HG02938 (cell line): ENCODE measurements around the gene LRRC71.

ENCODE experiments used
- ATAC-seq: cut with Tn5 transposase; IDR thresholded peaks from one replicate; pipeline ENCODE4 v1.9.1; 2021; ENCODE audit warnings: mild to moderate bottlenecking, moderate library complexity; ENCODE audit not compliant: unreplicated experiment

Gene LRRC71

DNA sequence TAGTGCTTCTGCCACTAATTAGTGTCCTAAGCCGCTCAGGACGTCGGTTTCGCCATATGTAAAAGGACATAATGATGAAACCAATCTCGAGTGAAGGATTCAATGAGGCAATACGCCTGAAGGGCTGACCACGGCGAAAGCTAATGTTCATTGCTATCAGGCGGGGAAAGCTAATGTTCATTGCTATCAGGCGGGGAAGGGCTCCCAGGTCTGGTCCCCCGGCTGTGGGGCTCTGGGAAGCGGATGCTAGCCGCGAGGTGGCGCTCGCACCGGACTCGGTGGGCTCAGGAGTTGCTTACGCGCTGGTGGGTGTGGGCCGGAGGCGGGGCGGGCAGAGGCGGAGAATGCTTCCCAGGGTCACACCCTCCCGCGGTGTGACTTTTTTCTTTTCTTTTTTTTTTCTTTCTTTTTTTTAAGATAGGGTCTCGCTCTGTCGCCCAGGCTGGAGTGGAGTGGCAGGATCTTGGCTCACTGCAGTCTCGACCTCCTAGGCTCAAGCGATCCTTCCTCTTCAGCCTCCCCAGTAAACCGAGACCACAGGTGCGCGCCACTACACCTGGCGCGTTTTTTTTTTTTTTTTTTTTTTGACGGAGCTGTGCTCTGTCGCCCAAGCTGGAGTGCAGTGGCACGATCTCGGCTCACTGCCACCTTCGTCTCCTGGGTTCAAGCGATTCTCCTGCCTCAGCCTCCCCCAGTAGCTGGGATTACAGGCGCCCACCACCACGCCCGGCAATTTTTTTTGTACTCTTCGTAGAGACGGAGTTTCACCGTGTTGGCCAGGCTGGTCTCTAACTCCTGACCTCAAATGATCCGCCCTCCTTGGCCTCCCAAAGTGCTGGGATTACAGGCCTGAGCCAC, 28.0 kb upstream of the LRRC71 start:
- ATAC-seq = no peak

DNA sequence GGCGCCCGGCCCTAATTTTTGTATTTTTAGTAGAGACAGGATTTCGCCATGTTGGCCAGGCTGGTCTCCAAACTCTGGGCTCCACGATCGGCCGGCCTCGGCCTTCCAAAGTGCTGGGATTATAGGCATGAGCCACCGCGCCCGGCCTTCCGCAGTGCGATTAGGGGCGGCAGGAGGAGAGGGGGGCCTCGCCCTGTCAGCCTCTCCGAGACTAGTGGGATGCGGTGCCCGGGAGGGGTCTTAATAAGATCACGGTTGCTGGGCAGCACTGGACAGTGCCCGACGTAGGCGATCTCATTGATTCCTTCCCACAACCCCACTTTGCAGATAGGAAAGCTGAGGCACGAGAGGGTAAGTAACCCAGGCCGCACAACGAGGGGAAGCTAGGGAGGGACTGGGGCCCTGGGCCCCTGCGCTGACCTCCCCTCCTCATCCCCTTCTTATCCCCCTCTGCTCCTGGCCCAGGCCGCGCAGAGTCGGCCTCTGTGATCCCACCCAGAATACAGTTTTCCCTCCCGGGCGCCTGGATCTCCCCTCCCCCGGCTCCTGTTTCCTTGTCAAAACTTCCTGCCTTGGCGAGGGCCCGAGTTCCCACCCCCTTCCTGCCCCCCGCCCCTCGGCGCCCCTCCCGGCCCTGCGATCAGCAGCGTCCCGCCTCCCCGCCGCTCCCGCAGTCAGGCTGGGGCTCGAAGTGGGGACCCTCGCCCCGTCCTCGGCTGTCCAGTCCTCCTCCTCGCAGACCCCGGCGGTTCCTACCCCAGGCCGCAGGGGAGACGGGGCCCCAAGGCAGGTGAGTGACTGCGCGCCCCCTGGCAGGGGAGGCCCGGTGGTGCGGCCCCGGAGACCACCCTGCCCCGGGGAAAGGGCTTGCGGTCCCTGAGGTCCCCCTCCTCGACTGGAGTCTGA, 27.1 kb upstream of the LRRC71 start, which contains the start of gene PEAR1:
TSS of gene PEAR1 (plus strand) at position 671 of the 906 bp plus-strand sequence. CDS start 10,209 bp downstream, outside the sequence.
- ATAC-seq = no peak

DNA sequence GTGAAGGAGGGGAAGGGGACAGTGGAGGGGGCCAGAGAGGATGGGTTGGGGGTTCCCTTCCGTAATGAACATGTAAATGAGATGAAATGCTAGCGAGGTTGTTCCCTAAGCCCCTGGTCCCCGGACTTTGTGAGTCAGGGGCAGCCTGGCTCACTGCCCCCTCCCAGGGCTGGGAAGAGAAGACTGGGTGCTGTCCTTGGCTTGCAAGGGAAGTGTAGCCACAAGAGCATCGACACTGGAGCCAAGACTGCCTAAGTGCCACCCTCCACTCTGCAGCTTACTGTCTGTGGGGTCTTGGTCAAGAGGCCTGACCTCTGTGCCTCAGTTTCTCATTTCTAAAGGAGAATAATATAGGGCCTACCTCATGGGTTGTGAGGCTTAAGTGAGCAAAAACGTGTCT, 26.4 kb upstream of the LRRC71 start:
- ATAC-seq = no peak

DNA sequence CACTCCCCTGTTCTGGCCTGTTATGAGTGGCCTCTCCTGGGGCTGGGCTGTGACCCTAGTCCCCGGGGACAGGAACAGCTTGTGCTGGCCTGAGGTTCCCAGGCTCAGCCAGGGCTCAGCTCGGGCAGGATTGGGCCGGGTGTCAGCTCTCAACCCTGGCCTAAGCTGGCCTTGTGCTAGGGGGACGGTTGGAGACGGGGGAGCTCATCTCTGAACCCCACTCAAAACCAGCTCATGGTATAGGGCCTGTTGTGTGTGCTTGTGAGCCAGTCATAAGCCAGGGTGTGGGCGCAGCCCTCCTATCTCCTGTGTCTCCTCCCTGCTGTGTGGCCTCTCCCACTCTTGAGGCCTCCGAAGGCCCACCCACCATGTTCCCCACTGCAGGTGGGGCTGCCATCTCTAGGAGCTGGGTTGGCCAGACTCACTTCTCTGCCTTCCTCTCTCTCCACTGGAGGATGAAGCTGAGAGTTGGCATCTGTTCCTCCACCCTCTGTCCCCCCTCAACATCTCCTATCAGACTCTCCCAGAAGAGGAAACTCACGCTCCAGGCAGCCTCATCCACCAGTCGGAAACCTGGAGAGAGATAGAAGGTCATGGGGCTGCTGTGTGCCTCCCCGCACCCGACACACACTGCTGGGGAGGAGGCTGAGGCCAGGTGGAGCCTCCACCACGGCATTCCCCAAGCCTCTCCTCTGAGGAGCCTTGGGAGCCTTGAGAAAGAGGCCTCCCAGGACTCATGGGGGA, 25.5 kb upstream of the LRRC71 start:
- no peak for ATAC-seq

GRCh38 chr1:156895455-156895812, 25.0 kb upstream of the LRRC71 start:
- no peak for ATAC-seq

- ATAC-seq = no peak
Measured at GRCh38 chr1:156895927-156896326, 24.5 kb upstream of the LRRC71 start.

- no peak for ATAC-seq
Measured at GRCh38 chr1:156896490-156897033, 23.9 kb upstream of the LRRC71 start.

- no peak for ATAC-seq
Measured at GRCh38 chr1:156897078-156897825, 23.2 kb upstream of the LRRC71 start.

DNA sequence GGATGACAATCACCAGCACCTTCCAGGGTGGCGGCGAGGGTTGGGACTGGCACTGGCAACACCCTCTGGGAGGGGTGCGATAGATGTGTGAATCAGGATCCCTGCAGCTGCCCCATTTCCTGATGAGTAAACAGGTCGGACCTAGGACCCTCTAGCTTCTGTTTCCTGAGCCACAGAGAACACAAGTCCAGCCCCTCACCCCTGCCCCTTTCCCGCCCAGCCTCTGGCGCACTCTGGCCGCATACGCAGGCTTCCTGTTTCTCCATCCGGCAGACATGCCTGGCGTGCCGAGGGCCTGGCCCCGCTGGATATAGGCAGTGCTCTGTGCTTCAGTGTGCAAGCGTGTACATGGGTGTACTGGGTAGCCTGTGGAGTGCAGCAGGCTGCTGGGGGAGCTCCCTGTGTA, 22.3 kb upstream of the LRRC71 start:
- ATAC-seq = no peak

- no peak for ATAC-seq
Measured at GRCh38 chr1:156898971-156899664, 21.3 kb upstream of the LRRC71 start.

GRCh38 chr1:156899956-156900718, 20.3 kb upstream of the LRRC71 start:
- no peak for ATAC-seq

DNA sequence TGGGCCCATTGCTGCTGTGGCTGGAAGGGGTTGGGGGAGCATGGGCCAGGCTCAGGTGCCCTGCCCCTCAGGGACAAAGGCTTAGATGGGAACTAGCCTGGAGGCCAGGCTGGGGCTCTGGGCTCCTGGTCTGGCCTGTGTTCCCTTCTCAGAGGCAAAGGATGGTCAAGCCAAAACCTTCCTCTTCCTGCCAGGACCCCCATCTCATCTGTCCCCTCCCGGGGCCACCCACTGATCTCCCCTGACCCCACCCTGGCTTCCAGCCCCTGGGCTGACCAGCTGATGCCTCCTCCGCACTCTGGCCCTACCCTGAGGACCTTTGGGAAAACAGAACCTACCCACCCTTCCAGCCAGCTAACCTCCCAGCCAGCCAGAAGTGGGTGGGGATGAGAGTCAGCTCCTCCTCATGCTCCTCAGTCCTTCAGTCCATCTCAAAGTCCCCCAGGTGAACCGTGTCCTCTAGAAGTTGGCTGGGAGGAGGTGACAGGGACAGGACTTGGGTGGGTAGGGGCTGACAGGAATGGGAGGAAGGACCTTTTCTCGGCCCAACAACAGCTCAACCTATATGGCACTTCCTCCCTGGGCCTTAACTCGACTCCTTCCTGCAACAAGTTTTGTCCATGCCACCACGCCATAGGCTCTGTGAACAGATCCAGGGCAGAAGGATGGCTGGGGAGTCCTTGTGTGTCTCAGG, 19.4 kb upstream of the LRRC71 start:
- no peak for ATAC-seq

- no peak for ATAC-seq
Measured at GRCh38 chr1:156901590-156901900, 18.9 kb upstream of the LRRC71 start.

- ATAC-seq = no peak
Measured at GRCh38 chr1:156901966-156902915, 18.2 kb upstream of the LRRC71 start.

- no peak for ATAC-seq
Measured at GRCh38 chr1:156903328-156904091, 16.9 kb upstream of the LRRC71 start.

DNA sequence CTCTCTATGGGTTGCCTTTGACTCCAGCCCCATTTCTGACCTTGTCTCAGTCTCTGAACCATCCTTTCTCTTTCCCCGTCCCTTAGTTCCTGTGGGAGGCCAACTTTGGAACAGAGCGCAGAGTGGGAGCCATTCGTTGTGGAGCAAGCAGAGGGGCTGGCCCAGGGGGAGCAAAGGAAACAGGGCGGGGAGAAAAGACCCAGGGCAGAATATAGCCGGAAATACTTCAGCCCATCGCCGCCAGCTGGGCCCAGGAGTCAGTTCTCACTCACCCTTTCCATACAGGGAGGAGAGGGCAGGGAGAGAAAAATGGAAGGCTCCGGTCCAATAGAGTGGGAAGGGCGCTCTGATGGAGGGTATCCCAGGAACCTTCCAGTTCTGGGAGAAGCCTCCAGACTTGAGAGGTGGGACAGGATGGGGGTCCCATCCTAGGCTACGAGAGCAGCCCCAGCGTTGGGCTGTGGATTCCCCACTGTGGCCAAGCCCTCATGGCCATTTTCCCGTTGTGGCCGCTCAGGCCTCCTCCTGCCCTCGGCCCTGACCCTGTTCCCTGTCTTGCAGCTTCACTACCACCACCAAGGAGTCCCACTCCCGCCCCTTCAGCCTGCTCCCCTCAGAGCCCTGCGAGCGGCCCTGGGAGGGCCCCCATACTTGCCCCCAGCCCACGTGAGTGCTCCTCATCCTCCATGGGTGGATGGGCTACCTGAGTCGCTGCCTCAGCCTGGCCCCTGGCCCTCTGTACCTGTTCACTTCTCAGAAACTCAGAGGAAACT, 16.1 kb upstream of the LRRC71 start:
- no peak for ATAC-seq
